ENCODE results near the gene AHRR. TPM values are rescaled to one million over a fixed set of nuclear protein-coding genes. Genes with fewer than 3 reads are reported as not detected.

The AHRR gene
- total RNA-seq, 1 experiment from 2014 or later: 2.2 TPM

DNA sequence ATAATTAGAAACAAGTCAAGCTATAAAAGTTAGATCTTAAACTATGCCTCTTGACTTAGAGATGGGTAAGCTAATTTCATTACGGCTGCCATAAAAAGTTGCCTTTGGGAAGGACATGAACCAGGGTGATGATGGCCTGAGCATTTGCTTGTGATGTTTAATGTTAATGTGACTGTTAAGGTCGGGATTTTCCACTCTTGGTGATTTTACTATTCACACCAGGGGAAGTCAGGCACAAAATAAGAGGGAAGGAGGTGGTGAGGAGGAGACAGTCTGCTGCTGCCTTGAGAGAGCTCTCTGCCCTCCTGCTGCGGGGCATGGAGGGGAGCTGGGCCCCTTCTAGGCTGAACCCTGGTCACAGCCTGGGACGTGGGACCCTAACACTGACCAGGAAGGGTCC, 34.4 kb downstream of the AHRR start:
- TF ChIP-seq, protein P1, sequence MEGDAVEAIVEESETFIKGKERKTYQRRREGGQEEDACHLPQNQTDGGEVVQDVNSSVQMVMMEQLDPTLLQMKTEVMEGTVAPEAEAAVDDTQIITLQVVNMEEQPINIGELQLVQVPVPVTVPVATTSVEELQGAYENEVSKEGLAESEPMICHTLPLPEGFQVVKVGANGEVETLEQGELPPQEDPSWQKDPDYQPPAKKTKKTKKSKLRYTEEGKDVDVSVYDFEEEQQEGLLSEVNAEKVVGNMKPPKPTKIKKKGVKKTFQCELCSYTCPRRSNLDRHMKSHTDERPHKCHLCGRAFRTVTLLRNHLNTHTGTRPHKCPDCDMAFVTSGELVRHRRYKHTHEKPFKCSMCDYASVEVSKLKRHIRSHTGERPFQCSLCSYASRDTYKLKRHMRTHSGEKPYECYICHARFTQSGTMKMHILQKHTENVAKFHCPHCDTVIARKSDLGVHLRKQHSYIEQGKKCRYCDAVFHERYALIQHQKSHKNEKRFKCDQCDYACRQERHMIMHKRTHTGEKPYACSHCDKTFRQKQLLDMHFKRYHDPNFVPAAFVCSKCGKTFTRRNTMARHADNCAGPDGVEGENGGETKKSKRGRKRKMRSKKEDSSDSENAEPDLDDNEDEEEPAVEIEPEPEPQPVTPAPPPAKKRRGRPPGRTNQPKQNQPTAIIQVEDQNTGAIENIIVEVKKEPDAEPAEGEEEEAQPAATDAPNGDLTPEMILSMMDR (conservative IDR thresholded peaks at IDR 0.05): no peak
- Histone ChIP-seq H2BK12ac (ENCODE audit: insufficient read length, low read depth, low read length) (no peak overlapping the region), H3K23me2 (ENCODE audit: insufficient read length, low read depth, low read length, poor library complexity, severe bottlenecking) (no peaks in the 10 kb centered on the region), H3K4me1 (ENCODE audit: insufficient read depth, low read length) (no peaks in the 10 kb centered on the region), H3K23ac (ENCODE audit: insufficient read length, low read depth, low read length) (no peak overlapping the region), H2BK15ac (ENCODE audit: low read depth, low read length) (no peak overlapping the region), H2AK5ac (ENCODE audit: insufficient read length, low read length) (no peak overlapping the region), H3T11ph (ENCODE audit: low read length) (no peak overlapping the region), H3K18ac (ENCODE audit: insufficient read length, low read depth, low read length) (no peak overlapping the region), H3K9me3 (ENCODE audit: control insufficient read depth, low read depth, low read length) (no peaks in the 10 kb centered on the region), H4K5ac (ENCODE audit: insufficient read length, low read depth, low read length) (no peak overlapping the region), H3K4ac (ENCODE audit: low read depth, low read length) (no peak overlapping the region), H4K8ac (replicated peaks; ENCODE audit: insufficient read length, low read depth, low read length) (no peak overlapping the region), H3K27ac (ENCODE audit: insufficient read length, low read depth, low read length) (no peak overlapping the region), H3K9ac (ENCODE audit: extremely low read depth, insufficient read length, low read length) (no peak overlapping the region), H4K20me1 (ENCODE audit: control insufficient read depth, insufficient read depth, insufficient read length) (no peaks in the 10 kb centered on the region), H2BK5ac (ENCODE audit: insufficient read length, low read length) (no peak overlapping the region), H3K4me2 (ENCODE audit: insufficient read depth, insufficient read length, low read length) (no peak overlapping the region), H3K14ac (ENCODE audit: insufficient read depth, low read length) (no peak overlapping the region), H4K91ac (ENCODE audit: insufficient read length, low read depth, low read length) (no peak overlapping the region), H3K27me3 (ENCODE audit: insufficient read depth, low read length) (no peaks in the 10 kb centered on the region), H3K56ac (ENCODE audit: insufficient read length, low read depth, low read length) (no peak overlapping the region), H2BK20ac (ENCODE audit: low read depth, low read length, poor library complexity, severe bottlenecking) (no peak overlapping the region), H3K79me1 (ENCODE audit: insufficient read depth, low read depth, low read length, poor library complexity, severe bottlenecking) (no peaks in the 10 kb centered on the region), H2BK120ac (ENCODE audit: low read depth, low read length, poor library complexity, severe bottlenecking) (no peak overlapping the region), H2AFZ (ENCODE audit: low read length) (no peak overlapping the region), H3K79me2 (ENCODE audit: insufficient read depth, low read length) (no peaks in the 10 kb centered on the region)
- Mint-ChIP-seq H3K4me1 (no peaks in the 10 kb centered on the region), H3K9me3 (no peaks in the 10 kb centered on the region; a peak in 1 of 5 replicates), H3K36me3 (ENCODE audit: insufficient read depth in 1 of 3, low read depth in 3 of 3) (no peaks in the 10 kb centered on the region), H3K4me3 (no peak overlapping the region), H3K27ac (peak overlapping the region in 1 of 3 experiments; percentile 49; a peak in 1 of 7 replicates), H3K27me3 (ENCODE audit: low read depth) (peaks cover 7% of the 10 kb centered on the region; the same call in 1 of the 2 replicates)
- no CpG with 5 or more reads among the region's 4 CpGs for WGBS (ENCODE audit: extremely low coverage, insufficient read length, low lambda C conversion rate)
- no peak for DNase-seq
